SU-DHL-6 (cell line): ENCODE measurements around the gene KCNN3.

ENCODE experiments used
- CTCF ChIP-seq: fragments of 200-600 bp; sonication (generic); IDR thresholded peaks from one replicate; pipeline ENCODE4 v1.5.1; 2017; ENCODE audit warnings: antibody characterized with exemption, mild to moderate bottlenecking, low read length, moderate library complexity; ENCODE audit not compliant: insufficient read depth, poor library complexity, severe bottlenecking
- EZH2phosphoT487 ChIP-seq: fragments of 200-600 bp; sonication (generic), shearing (Covaris generic); conservative IDR thresholded peaks from 2 replicates; pipeline ENCODE4 v1.6.1; 2018; ENCODE audit warnings: mild to moderate bottlenecking, antibody characterized with exemption, low read length, moderate library complexity, mixed read lengths

GRCh38 chr1:154798645-154799044, 71.4 kb downstream of the KCNN3 start:
- TF ChIP-seq CTCF (no peak), EZH2phosphoT487 (no peak)
